NT2/D1 (cell line): ENCODE results near the gene MATK.

Source experiments
- DNase-seq: peaks from one replicate; pipeline ENCODE4 v3.0.0-alpha.2; 2011; ENCODE audit warnings: low read depth, low spot score
- H3K27me3 ChIP-seq: 2 replicates; pipeline ENCODE4 v1.6.0; 2011; ENCODE audit warnings: mild to moderate bottlenecking; ENCODE audit not compliant: insufficient read length, insufficient read depth
- H3K36me3 ChIP-seq: 2 replicates; pipeline ENCODE4 v1.6.1; 2011; ENCODE audit warnings: mild to moderate bottlenecking, low read length, mixed read lengths; ENCODE audit not compliant: insufficient read depth, insufficient read length
- H3K4me1 ChIP-seq: 2 replicates; pipeline ENCODE4 v1.5.1; 2011; ENCODE audit not compliant: insufficient read depth, insufficient read length
- H3K4me3 ChIP-seq: 2 replicates; pipeline ENCODE4 v1.5.1; 2011; ENCODE audit warnings: low read depth; ENCODE audit not compliant: insufficient read length
- H3K9ac ChIP-seq: 2 replicates; pipeline ENCODE4 v1.6.0; 2011; ENCODE audit warnings: low read depth; ENCODE audit not compliant: insufficient read length
- H3K9me3 ChIP-seq: 2 replicates; pipeline ENCODE4 v1.5.1; 2011; ENCODE audit warnings: mild to moderate bottlenecking, low read length; ENCODE audit not compliant: insufficient read depth
- SUZ12 ChIP-seq: IDR thresholded peaks from 2 replicates; pipeline ENCODE4 v1.6.1; 2011; ENCODE audit not compliant: insufficient read length, insufficient read depth; ENCODE audit errors: extremely low read depth
- YY1 ChIP-seq: IDR thresholded peaks from 2 replicates; pipeline ENCODE4 v1.6.1; 2011; ENCODE audit not compliant: insufficient read length, insufficient read depth
- ZNF274 ChIP-seq: IDR thresholded peaks from 2 replicates; pipeline ENCODE4 v1.6.1; 2011; ENCODE audit warnings: mild to moderate bottlenecking, low read depth, low read length

The MATK gene

GRCh38 chr19:3785938-3786824 lies at the start of gene MATK:
Gene MATK (minus strand): TSS chr19:3786381. CDS start chr19:3785135, 1,246 bp downstream.
- TF ChIP-seq ZNF274 (no peak), SUZ12 (no peak), YY1 (no peak)
- H3K9ac ChIP-seq: peak within 1 kb of the TSS; percentile 90
- DNase-seq: no peak

GRCh38 chr19:3835055-3835435 lies 48.9 kb upstream of the MATK start:
- no peaks in the 10 kb centered on the region for H3K36me3 ChIP-seq
- H3K27me3 ChIP-seq: no peaks in the 10 kb centered on the region
- no peak for TF ChIP-seq YY1

More at GRCh38 chr19:3785938-3786824, at the start of gene MATK:
- H3K4me1 ChIP-seq: peaks cover 7% of the 10 kb centered on the region
- H3K27me3 ChIP-seq: peaks cover 11% of the 10 kb centered on the region
- H3K9me3 ChIP-seq: no peaks in the 10 kb centered on the region
- no peaks in the 10 kb centered on the region for H3K36me3 ChIP-seq
- peak within 1 kb of the TSS; percentile 91 for H3K4me3 ChIP-seq

GRCh38 chr19:3834349-3835054 lies 48.3 kb upstream of the MATK start:
- no peak for DNase-seq
- H3K4me1 ChIP-seq: peaks cover 13% of the 10 kb centered on the region
- TF ChIP-seq ZNF274: no peak
- H3K36me3 ChIP-seq: no peaks in the 10 kb centered on the region
- no peak overlapping the region for H3K9ac ChIP-seq
- peaks cover 10% of the 10 kb centered on the region; the same call in 1 of the 2 replicates for H3K9me3 ChIP-seq
- H3K4me3 ChIP-seq: no peak overlapping the region
- H3K27me3 ChIP-seq: no peaks in the 10 kb centered on the region

More at GRCh38 chr19:3835055-3835435, 48.9 kb upstream of the MATK start:
- Histone ChIP-seq H3K9me3 (peaks cover 10% of the 10 kb centered on the region; the same call in 1 of the 2 replicates), H3K4me3 (no peak overlapping the region), H3K4me1 (peaks cover 13% of the 10 kb centered on the region), H3K9ac (no peak overlapping the region)
- DNase-seq: no peak

GRCh38 chr19:3833578-3834348 lies 47.6 kb upstream of the MATK start:
- Histone ChIP-seq H3K9ac (peak overlapping the region; percentile 36), H3K36me3 (no peaks in the 10 kb centered on the region), H3K4me3 (no peak overlapping the region), H3K27me3 (no peaks in the 10 kb centered on the region), H3K9me3 (peaks cover 10% of the 10 kb centered on the region; the same call in 1 of the 2 replicates), H3K4me1 (peaks cover 13% of the 10 kb centered on the region)
- no peak for TF ChIP-seq ZNF274
- no peak for TF ChIP-seq YY1
- TF ChIP-seq SUZ12: no peak
- DNase-seq: no peak

- no peak overlapping the region for H3K4me3 ChIP-seq
- H3K4me1 ChIP-seq: peaks cover 13% of the 10 kb centered on the region
- no peaks in the 10 kb centered on the region for H3K9me3 ChIP-seq
- TF ChIP-seq YY1 (no peak), SUZ12 (no peak), ZNF274 (no peak)
- H3K9ac ChIP-seq: no peak overlapping the region
- no peaks in the 10 kb centered on the region for H3K27me3 ChIP-seq
- no peak for DNase-seq
- no peaks in the 10 kb centered on the region for H3K36me3 ChIP-seq
These were observed 45.8 kb upstream of the MATK start for GRCh38 chr19:3832001-3832400.

- TF ChIP-seq ZNF274: no peak
- TF ChIP-seq SUZ12: no peak
- no peak for TF ChIP-seq YY1
- no peaks in the 10 kb centered on the region for H3K36me3 ChIP-seq
- H3K4me1 ChIP-seq: peaks cover 13% of the 10 kb centered on the region
- H3K4me3 ChIP-seq: no peak overlapping the region
- no peak overlapping the region for H3K9ac ChIP-seq
- H3K9me3 ChIP-seq: no peaks in the 10 kb centered on the region
- H3K27me3 ChIP-seq: no peaks in the 10 kb centered on the region
- DNase-seq: no peak
These were observed 45.4 kb upstream of the MATK start for GRCh38 chr19:3831601-3832000.
